GM12878 (cell line): ENCODE data around the gene FOXP1. TPM values are rescaled to one million over a fixed set of nuclear protein-coding genes. Genes with fewer than 3 reads are reported as not detected.

Experiments used
- ATAC-seq: fragments of 200-7000 bp; cut with Tn5 transposase; 3 replicates; pipeline ENCODE4 v1.9.1; 2020; ENCODE audit warnings: mild to moderate bottlenecking, moderate library complexity
- BruUV-seq: library from RNA; stranded (reverse); fragments of 400-500 nt; replicated peaks from 2 replicates; lab custom pipeline; 2021; lab: Mats Ljungman, UMichigan
- CTCF ChIA-PET: fragments of 300-600 bp; sonication (Branson Sonifier 250); formaldehyde crosslinking; extraction: SDS; loops from one replicate; lab custom pipeline; 2021; ENCODE audit warnings: inconsistent platforms; lab: Yijun Ruan, JAX
- POLR2A ChIA-PET: fragments of 350-600 bp; formaldehyde crosslinking; extraction: SDS; loops from one replicate; lab custom pipeline; 2021; ENCODE audit warnings: inconsistent platforms; lab: Charles Lee
- RAD21 ChIA-PET: fragments of 300-600 bp; sonication (Branson Sonifier 250); formaldehyde crosslinking; loops from one replicate; lab custom pipeline; 2023; ENCODE audit warnings: antibody characterized with exemption; ENCODE audit not compliant: unreplicated experiment; lab: Charles Lee
- SMC1A ChIA-PET: fragments of 300-600 bp; sonication (Branson Sonifier 250); formaldehyde crosslinking; loops from one replicate; lab custom pipeline; 2023; ENCODE audit not compliant: unreplicated experiment, uncharacterized antibody; lab: Charles Lee
- DNase-seq: peaks from one replicate; pipeline ENCODE4 v3.0.0-alpha.2; 2011; ENCODE audit warnings: low read depth, low spot score
- FAIRE-seq: peaks from 3 replicates; lab custom pipeline; 2011; peaks lifted over from hg19 to GRCh38; lab: Jason Lieb, UNC
- H2AFZ ChIP-seq: 2 replicates; pipeline ENCODE4 v1.6.0; 2011; ENCODE audit warnings: low read depth, low read length, control low read depth; ENCODE audit not compliant: control insufficient read depth
- H3K27ac ChIP-seq: 2 replicates; pipeline ENCODE4 v1.5.1; 2011; ENCODE audit warnings: control low read depth; ENCODE audit not compliant: control insufficient read depth, insufficient read depth
- H3K27me3 ChIP-seq, 2 experiments: replicated peaks in 1 of 2; 2 replicates each; pipeline versions ENCODE4 v1.6.0 to v1.6.1; 2011; ENCODE audit warnings: low read length in 1 of 2; ENCODE audit not compliant: control insufficient read depth in 2 of 2, insufficient read depth in 2 of 2
- H3K36me3 ChIP-seq, 2 experiments: 2 replicates each; pipeline ENCODE4 v1.5.1; 2011; ENCODE audit warnings: low read length in 1 of 2; ENCODE audit not compliant: control insufficient read depth in 2 of 2, insufficient read depth in 2 of 2
- H3K4me1 ChIP-seq: 2 replicates; pipeline ENCODE4 v1.6.1; 2011; ENCODE audit warnings: mild to moderate bottlenecking, low read length, moderate library complexity, mixed read lengths; ENCODE audit not compliant: control insufficient read depth, insufficient read depth
- H3K4me2 ChIP-seq: 2 replicates; pipeline ENCODE4 v1.6.0; 2011; ENCODE audit warnings: control low read depth; ENCODE audit not compliant: control insufficient read depth, insufficient read depth
- H3K4me3 ChIP-seq: fragments of 200-600 bp; sonication (generic); 2 replicates; pipeline ENCODE4 v1.5.1; 2016
- H3K79me2 ChIP-seq: 2 replicates; pipeline ENCODE4 v1.6.0; 2011; ENCODE audit warnings: low read length; ENCODE audit not compliant: control insufficient read depth, insufficient read depth
- H3K9ac ChIP-seq: 2 replicates; pipeline ENCODE4 v1.8.0; 2011; ENCODE audit warnings: low read length, control low read depth, mixed read lengths; ENCODE audit not compliant: control insufficient read depth, insufficient read depth
- H3K9me3 ChIP-seq: replicated peaks from 3 replicates; pipeline ENCODE4 v1.5.1; 2011; ENCODE audit warnings: mild to moderate bottlenecking, low read length; ENCODE audit not compliant: control insufficient read depth, insufficient read depth
- H4K20me1 ChIP-seq: 2 replicates; pipeline ENCODE4 v1.6.0; 2011; ENCODE audit not compliant: control insufficient read depth, insufficient read depth
- BMI1 ChIP-seq: fragments of 450-650 bp; IDR thresholded peaks from 2 replicates; pipeline ENCODE4 v1.6.1; 2016; ENCODE audit warnings: mild to moderate bottlenecking, moderate library complexity, borderline replicate concordance
- CHD2 ChIP-seq: IDR thresholded peaks from 2 replicates; pipeline ENCODE4 v1.6.1; 2011; ENCODE audit warnings: low read depth, low read length, improper control_type of control experiment, borderline replicate concordance
- CHD4 ChIP-seq: fragments of 200-600 bp; sonication (generic); IDR thresholded peaks from 2 replicates; pipeline ENCODE4 v1.6.1; 2016; ENCODE audit warnings: mild to moderate bottlenecking
- FOS ChIP-seq: IDR thresholded peaks from 3 replicates; pipeline ENCODE4 v1.6.1; 2011; ENCODE audit warnings: borderline replicate concordance; ENCODE audit not compliant: insufficient read length; ENCODE audit errors: extremely low read depth
- MTA3 ChIP-seq: IDR thresholded peaks from 2 replicates; pipeline ENCODE4 v1.6.1; 2012; ENCODE audit warnings: low read length, inconsistent platforms, borderline replicate concordance
- NFIC ChIP-seq: IDR thresholded peaks from 2 replicates; pipeline ENCODE4 v1.6.1; 2012; ENCODE audit warnings: low read depth, mild to moderate bottlenecking, inconsistent platforms, low read length, moderate library complexity
- POLR2AphosphoS2 ChIP-seq: IDR thresholded peaks from 2 replicates; pipeline ENCODE4 v1.6.1; 2011; ENCODE audit warnings: low read depth, mild to moderate bottlenecking, low read length, improper control_type of control experiment, moderate library complexity
- RAD51 ChIP-seq: fragments of 450-650 bp; IDR thresholded peaks from 2 replicates; pipeline ENCODE4 v1.6.1; 2016; ENCODE audit warnings: moderate library complexity, mild to moderate bottlenecking, inconsistent platforms
- ZNF217 ChIP-seq: fragments of 450-650 bp; IDR thresholded peaks from 2 replicates; pipeline ENCODE4 v1.6.1; 2017; ENCODE audit warnings: antibody characterized with exemption, mild to moderate bottlenecking
- ZNF24 ChIP-seq: fragments of 450-650 bp; IDR thresholded peaks from 2 replicates; pipeline ENCODE4 v1.6.1; 2017; ENCODE audit warnings: antibody characterized with exemption, mild to moderate bottlenecking
- ZNF622 ChIP-seq: fragments of 450-650 bp; IDR thresholded peaks from 2 replicates; pipeline ENCODE4 v1.6.1; 2017; ENCODE audit warnings: mild to moderate bottlenecking, inconsistent platforms
- WGBS: methylation state at CpG from one replicate; pipeline ENCODE4 v1.1.6; 2016; ENCODE audit warnings: low lambda C conversion rate; ENCODE audit not compliant: insufficient replicate concordance, insufficient coverage; ENCODE audit errors: missing lambda C conversion rate; 5-methylcytosine and 5-hydroxymethylcytosine counted together
- in situ Hi-C: fragments of 300-500 bp; cut with MboI; formaldehyde crosslinking; loops from 9 replicates; pipeline ENCODE4 v1.14.3; 2018; ENCODE audit warnings: mixed read lengths
- intact Hi-C: fragments of 100-400 bp; cut with micrococcal nuclease; formaldehyde crosslinking; loops from one replicate; pipeline ENCODE4 v1.14.2; 2022; ENCODE audit not compliant: unreplicated experiment
- polyA plus RNA-seq, 11 experiments: library from polyadenylated mRNA; depleted of rRNA in 4 of 11; unstranded in 6 of 11; stranded (reverse) in 5 of 11; fragments of >200 nt; fragmentation: Nextera tagmentation in 4 of 11; fragmentation: Illumina TruSeq in 1 of 11; extraction: Ambion mirVana in 4 of 11; extraction: Trizol in 1 of 11; gene quantifications; 1 replicate in 1 of 11; 2 replicates in 10 of 11; pipeline versions ENCODE4 v1.2.1 to v1.2.3, GENCODE V29; 2011 to 2016; ENCODE audit warnings: inconsistent platforms in 2 of 11, missing spikeins in 2 of 11, low read depth in 1 of 11
- total RNA-seq, 4 experiments: library from RNA; depleted of rRNA in 3 of 4; stranded (reverse); fragments of >200 nt in 3 of 4; fragmentation: Illumina TruSeq in 1 of 4; extraction: Trizol in 1 of 4; gene quantifications; 2 replicates each; pipeline versions ENCODE4 v1.2.1 to v1.2.3, GENCODE V29; 2013 to 2021
- TF ChIP-seq, protein P1 (sequence below): IDR thresholded peaks from 2 replicates; pipeline ENCODE4 v1.6.1; 2011; ENCODE audit warnings: low read depth, low read length, improper control_type of control experiment, borderline replicate concordance

Gene FOXP1
- total and polyA plus RNA-seq, 10 of the 15 experiments (the other 5 are each of a cell fraction or from before 2014, with no cell fraction given), result 0.05 to 1.6 (median 0.20) TPM; not detected in 1

DNA sequence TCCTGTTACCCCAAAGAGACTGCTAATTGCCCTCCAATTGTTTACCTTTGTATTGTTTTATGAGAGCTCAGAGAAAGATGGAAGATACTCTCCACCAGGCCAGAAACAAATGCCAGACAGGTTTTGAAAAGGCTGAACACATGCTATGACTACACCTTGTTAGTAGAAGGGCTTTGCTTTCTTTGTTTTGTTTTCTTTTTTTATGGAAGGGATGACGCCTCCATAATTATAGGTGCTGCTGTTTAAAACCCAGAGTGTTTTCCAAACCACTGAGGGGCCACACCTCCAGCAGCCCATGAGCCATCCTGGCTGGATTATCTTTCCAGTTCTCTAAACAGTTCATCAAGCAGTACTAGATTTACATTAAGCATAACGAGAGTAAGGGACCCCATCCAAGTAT is 5.6 kb upstream of the FOXP1 start:
- Histone ChIP-seq H3K36me3 (no peaks in the 10 kb centered on the region), H3K79me2 (no peaks in the 10 kb centered on the region), H2AFZ (no peak overlapping the region), H3K4me3 (no peak overlapping the region), H3K9ac (no peak overlapping the region), H3K27ac (no peak overlapping the region), H4K20me1 (no peaks in the 10 kb centered on the region), H3K9me3 (no peaks in the 10 kb centered on the region), H3K27me3 (peaks cover 0 to 6% of the 10 kb centered on the region in 2 experiments), H3K4me2 (no peak overlapping the region), H3K4me1 (peaks cover 3% of the 10 kb centered on the region; the same call in 1 of the 2 replicates)
- RAD21 ChIA-PET, result no interaction called here
- no peak for FAIRE-seq
- BruUV-seq, result no TSS peak
- no peak for ATAC-seq
- in situ Hi-C loops (no loop called here), intact Hi-C loops (loop anchor here (2.0 to 10.0 kb wide), 3 partner anchors 454 to 1038 kb away; no protein-coding TSS in a partner anchor)
- no peak for DNase-seq
- CTCF ChIA-PET, result interaction anchor here (1.2 kb wide), 1 partner anchor 585 kb away, joined by 6 read pairs; no protein-coding TSS in a partner anchor
- WGBS, result 52% methylated on average over 2 of the region's 2 CpGs
- SMC1A ChIA-PET, result no interaction called here
- POLR2A ChIA-PET, result no interaction called here
- TF ChIP-seq CHD4 (no peak), FOS (no peak), ZNF217 (no peak), CHD2 (no peak), POLR2AphosphoS2 (no peak), ZNF622 (no peak), RAD51 (no peak), NFIC (no peak), MTA3 (no peak), ZNF24 (no peak), BMI1 (no peak)
- TF ChIP-seq, protein P1, sequence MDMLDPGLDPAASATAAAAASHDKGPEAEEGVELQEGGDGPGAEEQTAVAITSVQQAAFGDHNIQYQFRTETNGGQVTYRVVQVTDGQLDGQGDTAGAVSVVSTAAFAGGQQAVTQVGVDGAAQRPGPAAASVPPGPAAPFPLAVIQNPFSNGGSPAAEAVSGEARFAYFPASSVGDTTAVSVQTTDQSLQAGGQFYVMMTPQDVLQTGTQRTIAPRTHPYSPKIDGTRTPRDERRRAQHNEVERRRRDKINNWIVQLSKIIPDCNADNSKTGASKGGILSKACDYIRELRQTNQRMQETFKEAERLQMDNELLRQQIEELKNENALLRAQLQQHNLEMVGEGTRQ, result no peak
